ENCODE results near the gene FRMD5. TPM values are rescaled to one million over a fixed set of nuclear protein-coding genes. Genes with fewer than 3 reads are reported as not detected.

Gene FRMD5
- total and polyA plus RNA-seq, 2 experiments from 2014 or later, result 5.9 to 10.1 TPM

- no peak for TF ChIP-seq CREB1 (CRISPR knock-in tag; IDR thresholded peaks at IDR 0.05; ENCODE audit: low read depth)
- no peak for TF ChIP-seq REST (IDR thresholded peaks at IDR 0.05; ENCODE audit: unreplicated experiment)
- no peak for TF ChIP-seq ZNF114 (CRISPR knock-in tag; IDR thresholded peaks at IDR 0.05)
These were observed 160.0 kb downstream of the FRMD5 start (continued) for GRCh38 chr15:44034933-44035624.

GRCh38 chr15:44034334-44034733 is 160.7 kb downstream of the FRMD5 start:
- Mint-ChIP-seq H3K4me3 (no peak overlapping the region), H3K36me3 (ENCODE audit: low read depth) (no peaks in the 10 kb centered on the region), H3K4me1 (peaks cover 22% of the 10 kb centered on the region), H3K27me3 (ENCODE audit: insufficient read depth, low read depth, poor library complexity) (no peaks in the 10 kb centered on the region), H3K27ac (no peak overlapping the region), H3K9me3 (no peaks in the 10 kb centered on the region; the same call in 2 of the 3 replicates)
- Histone ChIP-seq H3K79me2 (replicated peaks; ENCODE audit: insufficient read depth) (no peaks in the 10 kb centered on the region), H3F3A (replicated peaks; ENCODE audit: low read depth) (no peaks in the 10 kb centered on the region), H3K27ac (ENCODE audit: low read depth) (no peak overlapping the region), H3K27me3 (ENCODE audit: insufficient read depth) (no peaks in the 10 kb centered on the region), H3K9me2 (ENCODE audit: insufficient read depth) (no peaks in the 10 kb centered on the region), H3K36me3 (ENCODE audit: insufficient read depth) (no peaks in the 10 kb centered on the region), H2AFZ (no peak overlapping the region), H4K20me1 (replicated peaks; ENCODE audit: insufficient read depth) (no peaks in the 10 kb centered on the region), H3K4me2 (no peak overlapping the region), H3K4me3 (no peak overlapping the region), H3K4me1 (ENCODE audit: insufficient read depth) (peaks cover 24% of the 10 kb centered on the region)
- DNase-seq (ENCODE audit: low spot score) (no peak), ATAC-seq (no peak)
- no peak for TF ChIP-seq STAT1 (IDR thresholded peaks at IDR 0.05; ENCODE audit: unreplicated experiment)
- no peak for TF ChIP-seq EZH2phosphoT487 (IDR thresholded peaks at IDR 0.05; ENCODE audit: unreplicated experiment)
- TF ChIP-seq ETS1 (IDR thresholded peaks at IDR 0.05), result no peak
- TF ChIP-seq ZNF462 (CRISPR knock-in tag; IDR thresholded peaks at IDR 0.05), result no peak
- TF ChIP-seq NANOG (IDR thresholded peaks at IDR 0.05; ENCODE audit: borderline replicate concordance), result no peak
- TF ChIP-seq ZNF331 (CRISPR knock-in tag; IDR thresholded peaks at IDR 0.05; ENCODE audit: low read depth), result no peak
- TF ChIP-seq EZH2 (IDR thresholded peaks at IDR 0.05; ENCODE audit: low read depth, unreplicated experiment), result no peak
- TF ChIP-seq REST (IDR thresholded peaks at IDR 0.05; ENCODE audit: unreplicated experiment), result no peak
- no peak for TF ChIP-seq ZNF114 (CRISPR knock-in tag; IDR thresholded peaks at IDR 0.05)

Measured in GM23338 (cell line).